GM18508 (cell line): ENCODE results near the gene FRAT2.
A peak's percentile ranks its signal among the peaks of the same experiment; 100 is the strongest.

ENCODE experiments used
- ATAC-seq: cut with Tn5 transposase; IDR thresholded peaks from one replicate; pipeline ENCODE4 v1.9.1; 2021; ENCODE audit warnings: moderate number of reproducible peaks; ENCODE audit not compliant: insufficient read depth, unreplicated experiment

FRAT2 gene

DNA sequence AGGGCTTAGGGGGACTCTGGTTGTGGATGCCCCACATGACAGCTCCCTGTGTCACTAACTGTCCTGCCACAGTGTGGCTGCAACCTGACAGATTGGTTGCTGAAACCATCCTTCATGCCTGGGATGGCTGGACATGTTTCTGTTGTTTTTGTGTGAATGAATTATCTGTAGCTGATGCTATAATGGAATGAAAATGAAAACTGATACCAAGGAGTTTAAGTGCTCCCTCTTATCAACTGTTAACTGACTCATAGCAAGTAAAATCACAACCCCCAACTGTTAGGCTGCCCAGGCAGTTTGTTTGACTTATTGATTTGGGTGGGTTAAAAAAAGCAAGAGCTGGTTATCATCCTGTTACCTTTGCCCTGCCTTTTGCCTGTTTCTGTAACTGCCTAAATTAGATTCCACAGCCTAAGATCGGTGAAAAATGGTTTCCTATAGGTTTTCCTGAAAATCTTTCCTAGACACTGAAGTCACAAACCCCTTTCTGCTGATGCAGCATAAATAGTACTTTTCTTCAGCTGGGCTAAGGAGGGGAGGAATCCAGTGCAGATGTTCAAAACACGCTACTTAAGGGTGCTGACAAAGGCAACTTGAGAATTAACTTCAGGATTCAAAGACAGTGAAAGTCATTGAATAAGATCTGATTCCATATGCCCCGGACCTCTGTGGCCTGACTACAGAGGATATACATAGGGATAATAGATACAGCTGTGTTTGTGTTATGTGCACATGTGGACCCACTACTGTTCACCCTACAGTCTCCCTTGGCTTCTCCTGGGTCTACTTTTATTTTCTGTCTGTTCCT lies 5.7 kb downstream of the FRAT2 start:
- no peak for ATAC-seq

DNA sequence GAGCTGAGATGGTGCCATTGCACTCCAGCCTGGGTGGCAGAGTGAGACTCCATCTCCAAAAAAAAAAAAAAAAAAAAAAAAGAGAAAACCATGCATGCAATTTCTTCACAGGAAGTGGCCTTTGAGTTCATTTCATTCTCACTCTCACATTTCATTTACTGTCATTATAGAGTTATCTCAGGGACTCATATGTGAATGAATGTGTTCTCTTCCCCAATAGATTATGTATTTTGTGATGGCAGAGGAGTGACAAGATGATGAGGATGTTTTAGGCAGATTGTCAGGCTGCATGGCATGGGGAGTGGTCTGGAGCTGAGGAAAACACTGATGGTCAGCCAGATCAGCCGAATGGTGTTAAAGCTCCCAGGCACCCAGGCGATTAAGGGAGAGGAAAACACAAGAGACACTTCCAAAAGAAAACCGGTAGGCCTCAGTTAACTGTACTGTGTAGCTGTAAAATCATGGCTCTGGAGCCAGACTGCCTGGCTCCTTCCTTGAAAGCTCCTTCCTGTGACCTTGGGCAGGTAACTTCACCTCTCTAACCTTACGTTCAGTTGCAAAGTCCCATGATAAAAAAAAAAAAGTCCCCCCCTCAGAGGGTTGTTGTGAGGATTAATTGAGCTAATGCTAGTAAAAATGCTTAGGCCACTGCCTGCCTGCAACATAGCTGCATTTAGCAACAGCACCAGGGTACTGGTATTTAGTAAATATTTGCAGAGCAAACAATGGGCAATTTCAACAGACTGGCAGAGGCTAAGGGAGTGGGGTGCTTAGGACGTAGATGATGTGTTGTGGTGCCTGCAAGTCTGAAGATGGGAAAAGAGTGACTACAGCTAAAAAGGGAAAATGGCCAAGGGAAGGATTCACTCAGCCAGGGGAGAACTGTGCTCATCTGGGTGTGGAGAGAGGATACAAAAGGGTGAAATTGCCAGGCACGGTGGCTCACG lies 6.9 kb downstream of the FRAT2 start:
- ATAC-seq, result no peak

DNA sequence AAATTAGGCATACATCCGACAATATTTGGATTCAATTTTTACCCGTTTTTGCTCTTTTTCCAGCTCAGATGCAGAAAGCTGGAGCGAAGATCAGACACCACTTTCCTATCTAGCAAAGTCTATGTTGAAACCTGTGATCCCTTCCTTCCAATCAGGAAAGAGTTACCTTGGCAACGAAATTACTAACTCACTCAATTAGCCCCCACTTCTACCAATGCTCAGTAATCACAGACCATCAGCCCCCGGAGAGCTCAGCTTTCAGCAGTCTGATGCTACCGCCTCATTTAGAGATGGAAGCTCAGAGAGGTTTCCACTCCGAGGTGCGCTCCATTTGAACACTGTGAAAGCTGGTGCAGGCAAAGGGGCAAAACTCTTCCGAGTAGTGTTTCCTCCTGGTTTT lies 8.8 kb downstream of the FRAT2 start:
- no peak for ATAC-seq

DNA sequence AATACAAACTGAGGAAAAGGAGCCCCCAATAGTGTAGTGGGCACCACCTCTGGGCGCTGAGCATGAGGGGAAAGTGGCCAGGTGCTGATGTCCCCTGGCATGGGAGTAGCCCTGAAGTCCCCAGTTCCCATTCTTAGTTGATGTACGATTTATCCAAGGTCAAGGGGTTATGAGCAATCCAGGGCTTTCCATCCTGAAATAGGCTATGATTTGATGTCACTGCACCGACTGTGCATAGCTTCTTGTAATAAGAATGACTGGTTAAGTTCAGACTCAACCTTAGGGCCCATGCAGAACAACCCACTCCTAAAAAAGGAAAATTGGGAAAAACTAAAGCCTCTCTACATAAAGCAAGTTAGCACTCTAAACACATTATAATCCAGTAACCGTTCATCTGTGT lies 11.0 kb downstream of the FRAT2 start:
- ATAC-seq, result no peak

DNA sequence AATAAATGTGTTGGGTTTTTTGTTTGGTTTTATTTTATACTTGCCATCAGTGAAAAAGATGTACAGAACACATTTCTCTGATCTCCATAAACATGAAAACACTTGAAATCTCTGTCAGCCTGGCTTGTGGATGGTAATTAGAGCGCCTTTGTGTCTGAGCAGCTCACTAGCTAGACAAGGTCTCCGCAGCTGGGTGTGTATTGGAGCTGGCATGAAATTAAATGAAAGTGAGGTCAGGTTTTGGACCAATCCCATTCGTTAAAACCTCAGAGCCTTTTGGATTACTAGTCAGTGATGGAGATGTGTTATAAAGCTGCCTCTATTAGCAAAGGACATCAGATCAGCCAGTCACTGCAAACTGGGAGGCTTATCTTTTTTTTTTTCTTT lies 12.7 kb downstream of the FRAT2 start:
- no peak for ATAC-seq

DNA sequence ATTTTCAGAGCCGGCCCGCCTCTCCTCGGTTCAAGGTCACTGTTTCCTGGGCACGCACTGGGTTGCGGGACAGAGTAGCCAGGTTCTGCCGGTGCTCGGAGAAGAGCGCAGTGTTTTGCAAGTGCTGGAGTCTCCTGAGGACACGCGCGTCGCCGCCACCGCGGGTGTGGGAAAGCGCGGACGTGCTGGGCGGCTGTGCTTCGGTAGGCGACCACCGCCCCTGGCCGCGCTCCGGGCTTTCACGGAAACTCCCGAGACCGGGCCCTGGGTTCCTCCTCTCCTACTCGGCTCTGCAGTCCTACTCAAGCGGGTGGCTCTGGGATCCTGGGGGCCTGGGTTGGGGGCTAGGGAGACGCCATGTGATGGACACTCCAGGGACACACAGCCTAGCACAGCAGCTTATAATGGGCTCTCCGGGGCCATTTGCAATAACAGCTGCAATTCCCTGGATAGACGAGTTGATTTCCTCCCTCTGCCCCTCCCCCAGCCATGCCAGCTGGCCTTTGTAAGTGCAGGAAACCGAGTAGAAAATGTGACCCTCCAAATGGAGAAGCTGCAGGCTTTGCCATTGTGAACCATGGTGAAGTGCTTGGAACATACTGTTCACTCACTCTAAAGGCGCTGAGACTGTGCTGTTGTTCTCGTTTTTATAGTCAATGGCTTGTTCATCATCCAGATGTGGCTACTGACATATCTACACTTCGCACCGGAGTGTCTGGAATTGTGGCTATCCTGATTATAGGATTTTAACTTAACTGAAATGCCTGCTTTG lies 13.3 kb downstream of the FRAT2 start:
- no peak for ATAC-seq

DNA sequence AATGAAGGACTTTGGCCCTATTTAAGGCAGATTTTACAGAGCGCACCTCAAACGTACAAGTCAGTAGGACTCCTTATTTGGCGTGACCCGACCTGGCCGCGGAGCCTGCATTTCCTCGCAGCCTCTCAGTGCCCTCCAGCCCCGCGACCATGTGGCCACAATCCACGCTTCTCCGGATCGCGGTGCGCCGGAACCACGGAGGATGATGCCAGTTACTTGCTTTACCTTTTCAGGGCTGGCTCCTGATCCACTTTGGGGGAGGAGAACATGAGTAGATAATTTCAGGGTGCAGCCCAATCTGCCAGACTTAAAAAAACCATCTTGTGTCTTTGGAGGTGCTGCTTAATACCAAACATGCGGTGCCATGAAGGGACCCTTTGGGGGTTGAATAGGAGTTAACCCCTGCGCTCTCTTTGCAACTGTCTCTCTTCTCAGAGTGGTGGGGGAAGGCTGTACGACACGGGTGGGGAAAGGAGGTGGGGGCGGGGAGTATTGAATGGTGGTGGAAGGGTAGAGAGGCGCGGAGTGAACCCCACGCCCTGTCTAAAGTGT lies 14.0 kb downstream of the FRAT2 start:
- ATAC-seq, result no peak

DNA sequence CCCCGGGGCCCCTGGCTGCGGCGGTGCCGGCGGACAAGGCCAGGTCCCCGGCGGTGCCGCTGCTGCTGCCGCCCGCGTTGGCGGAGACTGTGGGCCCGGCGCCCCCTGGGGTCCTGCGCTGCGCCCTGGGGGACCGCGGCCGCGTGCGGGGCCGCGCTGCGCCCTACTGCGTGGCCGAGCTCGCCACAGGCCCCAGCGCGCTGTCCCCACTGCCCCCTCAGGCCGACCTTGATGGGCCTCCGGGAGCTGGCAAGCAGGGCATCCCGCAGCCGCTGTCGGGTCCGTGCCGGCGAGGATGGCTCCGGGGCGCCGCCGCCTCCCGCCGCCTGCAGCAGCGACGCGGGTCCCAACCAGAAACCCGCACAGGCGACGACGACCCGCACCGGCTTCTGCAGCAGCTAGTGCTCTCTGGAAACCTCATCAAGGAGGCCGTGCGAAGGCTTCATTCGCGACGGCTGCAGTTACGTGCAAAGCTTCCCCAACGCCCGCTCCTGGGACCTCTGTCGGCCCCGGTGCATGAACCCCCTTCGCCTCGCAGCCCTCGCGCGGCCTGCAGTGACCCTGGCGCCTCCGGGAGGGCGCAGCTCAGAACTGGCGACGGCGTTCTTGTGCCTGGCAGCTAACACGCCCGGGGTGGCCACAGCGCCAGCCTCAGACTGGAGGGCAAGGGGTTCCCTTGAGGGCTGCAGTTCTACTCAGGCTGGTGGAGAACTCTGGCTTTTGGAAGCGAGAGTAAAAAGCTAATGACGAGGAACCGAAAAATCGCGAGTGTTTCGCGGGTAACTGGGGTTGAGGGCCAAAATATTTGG lies 14.7 kb downstream of the FRAT2 start:
- no peak for ATAC-seq

DNA sequence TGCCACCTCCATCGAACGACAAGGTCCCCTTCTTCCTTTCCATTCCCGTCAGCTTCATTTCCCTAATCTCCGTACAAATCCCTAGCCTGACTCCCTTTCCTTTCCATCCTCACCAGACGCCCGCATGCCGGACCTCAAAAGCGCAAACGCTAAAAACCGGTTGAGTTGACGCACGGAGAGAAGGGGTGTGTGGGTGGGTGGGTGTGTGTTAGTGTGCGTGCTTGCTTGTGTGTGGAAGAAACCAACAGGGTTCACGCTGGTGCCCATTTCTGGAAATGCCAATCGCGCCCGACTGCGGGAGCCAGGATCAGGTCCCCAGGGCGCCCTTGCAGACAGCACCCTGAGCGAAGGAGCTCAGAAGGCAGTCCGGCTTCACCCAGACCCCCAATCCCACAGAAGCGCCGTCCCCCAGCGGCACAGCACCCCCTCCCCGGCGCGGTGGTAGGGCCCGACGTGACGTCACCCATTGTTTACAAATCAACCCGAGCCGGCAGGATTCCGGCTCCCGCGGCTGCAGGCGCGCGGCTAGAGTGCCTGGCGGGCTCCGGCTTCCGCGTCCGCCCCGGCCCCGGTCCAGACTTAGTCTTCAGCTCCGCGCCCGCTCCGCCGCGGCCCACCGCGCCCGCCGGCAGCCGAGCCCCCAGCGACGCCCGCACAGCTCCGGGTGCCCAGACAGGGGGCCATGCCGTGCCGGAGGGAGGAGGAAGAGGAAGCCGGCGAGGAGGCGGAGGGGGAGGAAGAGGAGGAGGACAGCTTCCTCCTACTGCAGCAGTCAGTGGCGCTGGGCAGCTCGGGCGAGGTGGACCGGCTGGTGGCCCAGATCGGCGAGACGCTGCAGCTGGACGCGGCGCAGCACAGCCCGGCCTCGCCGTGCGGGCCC lies 15.5 kb downstream of the FRAT2 start, which contains the start of gene FRAT1:
TSS of gene FRAT1 (plus strand) at position 500 of the 880 bp plus-strand sequence. CDS start at position 683, 183 bp downstream.
- ATAC-seq, result peak; percentile 74

DNA sequence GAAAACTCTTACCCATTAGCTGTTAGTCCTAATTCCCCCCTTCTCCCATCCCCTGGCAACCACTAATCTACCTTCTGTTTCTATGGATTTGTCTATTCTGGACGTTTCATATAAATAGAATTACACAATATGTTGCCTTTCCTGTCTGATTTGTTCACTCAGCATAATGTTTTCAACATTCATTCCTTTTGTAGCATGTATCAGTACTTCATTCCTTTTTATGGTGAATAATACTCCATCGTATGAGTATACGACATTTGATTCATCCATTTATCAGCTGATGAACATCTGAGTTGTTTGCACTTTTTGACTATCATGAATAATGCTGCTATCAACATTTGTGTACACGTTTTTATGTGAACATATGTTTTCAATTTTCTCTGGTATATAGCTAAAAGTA lies 19.9 kb downstream of the FRAT2 start:
- ATAC-seq, result no peak

DNA sequence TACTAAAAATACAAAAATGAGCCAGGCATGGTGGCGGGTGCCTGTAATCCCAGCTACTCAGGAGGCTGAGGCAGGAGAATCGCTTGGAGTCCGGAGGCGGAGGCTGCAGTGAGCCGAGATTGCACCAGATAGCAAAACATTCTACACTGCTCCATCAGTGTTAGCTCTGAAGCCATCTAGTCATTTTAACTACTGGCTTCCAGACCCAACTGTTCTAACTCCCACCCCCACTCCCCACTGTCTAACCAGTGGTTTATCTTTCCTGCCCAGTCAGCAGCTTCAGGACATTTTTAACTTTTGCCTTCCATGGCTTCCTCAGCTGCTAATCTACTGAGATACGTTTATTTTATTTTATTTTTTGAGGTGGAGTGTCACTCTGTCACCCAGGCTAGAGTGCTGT lies 21.6 kb downstream of the FRAT2 start:
- ATAC-seq, result no peak

DNA sequence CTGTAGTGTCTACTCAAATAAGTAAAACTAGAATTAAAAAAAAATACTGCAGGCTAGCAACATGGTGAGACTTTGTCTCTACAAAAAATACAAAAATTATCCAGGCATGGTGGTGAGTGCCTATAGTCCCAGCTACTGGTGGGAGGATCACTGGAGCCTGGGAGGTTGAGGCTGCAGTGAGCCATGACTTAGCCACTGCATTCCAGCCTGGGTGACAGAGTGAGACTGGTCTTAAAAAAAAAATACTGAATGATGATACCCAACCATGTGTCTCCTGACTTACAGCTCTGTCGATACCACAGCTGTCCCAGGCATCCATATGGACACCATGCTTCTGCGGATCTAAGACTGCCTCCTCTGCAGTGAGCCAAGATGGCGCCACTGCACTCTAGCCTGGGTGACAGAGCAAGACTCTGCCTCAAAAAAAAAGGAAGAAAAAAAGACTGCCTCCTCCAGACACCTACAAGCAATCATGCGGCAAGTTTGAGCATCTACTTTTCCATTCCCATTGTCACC lies 23.4 kb downstream of the FRAT2 start:
- no peak for ATAC-seq

DNA sequence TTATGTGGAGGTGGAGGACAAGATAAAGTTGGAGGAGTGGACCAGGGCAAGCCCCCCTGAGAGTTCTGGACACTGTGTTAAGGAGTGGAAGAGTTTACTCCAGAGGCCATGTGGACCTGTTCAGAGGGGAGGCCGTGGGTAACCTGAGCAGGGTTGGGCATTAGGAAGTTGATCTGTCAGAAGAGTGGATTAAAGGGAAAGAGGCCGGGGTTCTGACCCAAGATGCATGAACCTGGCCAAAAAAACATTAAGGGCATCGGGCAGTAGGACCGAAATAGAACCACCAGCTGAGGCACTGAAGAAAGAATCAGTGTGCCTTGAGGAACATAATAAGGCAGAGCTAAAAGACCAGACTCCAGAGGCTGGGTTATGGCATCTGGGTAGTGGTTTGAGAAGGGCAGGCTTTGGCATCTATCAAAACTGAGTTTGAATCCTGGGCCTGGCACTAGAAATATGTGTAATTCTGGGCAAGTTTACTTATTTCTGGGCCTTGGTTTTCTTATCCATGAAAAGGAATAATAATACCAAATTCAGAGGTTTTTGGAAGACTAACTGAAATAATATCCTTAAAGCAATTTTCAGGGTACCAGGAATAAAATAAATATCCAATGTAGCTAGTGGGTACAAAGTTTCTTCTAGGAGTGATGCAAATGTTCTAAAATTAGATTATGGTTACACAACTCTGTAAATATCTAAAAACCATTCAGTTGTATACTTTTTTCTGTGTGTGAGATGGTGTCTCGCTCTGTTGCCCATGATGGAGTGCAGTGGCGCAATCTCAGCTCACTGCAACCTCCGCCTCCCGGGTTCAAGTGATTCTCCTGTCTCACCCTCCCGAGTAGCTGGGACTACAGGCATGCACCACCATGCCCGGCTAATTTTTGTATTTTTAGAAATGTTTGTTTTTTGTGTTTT lies 26.4 kb downstream of the FRAT2 start:
- ATAC-seq, result no peak

DNA sequence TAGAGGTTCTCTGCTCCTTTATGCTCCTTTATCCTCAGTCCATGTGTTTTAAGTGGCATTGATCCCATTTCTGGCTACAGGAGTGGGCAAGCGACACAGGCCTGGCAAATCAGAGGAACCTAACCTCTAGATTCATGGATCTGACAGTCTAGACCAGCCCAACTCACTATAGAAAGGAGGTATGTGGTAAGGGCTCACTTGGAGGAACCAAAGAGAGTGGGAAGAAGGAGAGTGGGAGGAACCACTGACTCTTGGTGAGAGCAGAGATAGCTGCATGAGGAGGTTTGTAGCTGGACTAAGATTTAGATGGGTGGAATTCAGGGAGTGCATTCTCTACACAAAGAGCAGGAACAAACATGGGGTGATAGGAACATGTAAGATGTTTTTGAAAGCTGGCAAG lies 27.1 kb downstream of the FRAT2 start:
- no peak for ATAC-seq

DNA sequence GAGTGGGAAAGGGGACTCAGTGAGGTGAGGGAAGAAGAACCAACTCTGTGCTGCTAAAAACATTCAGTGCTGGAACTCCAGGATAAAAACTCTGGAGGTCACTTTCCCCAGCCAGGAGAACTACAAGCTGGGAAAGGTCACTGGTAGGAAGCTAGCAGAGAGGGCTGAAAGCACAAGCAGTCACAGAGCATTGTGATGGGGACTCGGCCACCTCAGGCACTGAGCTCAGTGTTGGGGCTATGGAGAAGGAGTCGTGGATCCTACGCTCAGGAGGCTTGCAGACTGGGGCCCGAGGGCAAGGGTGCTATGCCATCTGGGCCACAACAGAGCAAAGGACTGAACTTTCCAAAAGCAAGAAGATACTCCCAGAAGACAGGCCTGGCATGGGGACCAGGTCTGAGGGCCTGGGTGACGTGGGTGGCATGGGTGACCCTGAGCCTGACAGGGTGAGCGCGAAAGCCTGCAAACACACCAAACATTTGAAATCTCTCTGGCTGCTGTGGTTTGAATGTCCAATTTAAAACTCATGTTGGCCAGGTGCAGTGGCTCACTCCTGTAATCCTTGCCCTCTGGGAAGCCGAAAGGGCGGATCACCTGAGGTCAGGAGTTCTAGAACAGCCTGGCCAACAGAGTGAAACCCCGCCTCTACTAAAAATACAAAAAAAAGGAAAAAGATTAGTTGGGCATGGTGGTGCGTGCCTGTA lies 32.3 kb downstream of the FRAT2 start:
- no peak for ATAC-seq

DNA sequence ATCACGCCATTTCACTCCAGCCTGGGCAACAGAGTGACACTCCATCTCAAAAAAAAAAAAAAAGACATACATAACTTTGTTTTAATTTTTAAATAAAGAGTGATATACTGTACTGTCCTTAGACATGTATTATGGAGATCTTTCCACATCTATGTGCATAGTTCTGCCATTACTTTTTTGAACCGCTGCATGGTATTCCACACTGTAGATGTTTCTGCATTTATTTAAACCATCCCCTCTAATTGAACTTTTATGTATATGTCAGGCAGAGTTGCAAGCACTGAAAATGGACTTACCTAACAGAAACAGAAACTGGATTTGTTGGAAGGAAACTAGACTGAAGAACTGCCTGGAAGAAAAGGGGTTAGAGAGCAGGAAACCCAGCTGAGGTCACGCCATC lies 33.5 kb downstream of the FRAT2 start:
- ATAC-seq, result no peak

DNA sequence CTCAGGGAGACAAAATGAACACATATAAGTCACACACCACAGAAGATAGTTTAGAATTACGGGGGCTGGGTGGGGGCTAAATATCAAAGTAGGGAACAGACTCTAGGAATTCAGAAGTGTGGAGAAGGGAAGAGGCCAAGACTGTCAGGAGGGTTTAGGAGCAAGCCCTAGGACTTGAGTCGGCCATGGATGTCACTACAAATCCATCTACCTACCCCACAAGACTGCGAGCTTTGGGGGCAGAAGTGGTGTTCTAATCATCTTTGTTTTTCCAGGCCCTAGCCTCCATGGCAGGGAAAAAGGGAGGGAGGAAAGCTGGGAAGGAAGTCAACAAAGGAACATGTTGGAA lies 36.3 kb downstream of the FRAT2 start:
- no peak for ATAC-seq
